ENCODE results near the gene FSTL4. TPM values are rescaled to one million over a fixed set of nuclear protein-coding genes. Genes with fewer than 3 reads are reported as not detected.

The FSTL4 gene
- total RNA-seq, 1 donor from 2014 or later: 0.21 TPM

GRCh38 chr5:133340002-133340755 is 272.2 kb downstream of the FSTL4 start:
- Mint-ChIP-seq H3K36me3 (ENCODE audit: low read depth, unreplicated experiment) (no peaks in the 10 kb centered on the region), H3K4me3 (ENCODE audit: unreplicated experiment) (no peak overlapping the region), H3K4me1 (ENCODE audit: unreplicated experiment) (peaks cover 15% of the 10 kb centered on the region), H3K27me3 (ENCODE audit: unreplicated experiment) (peaks cover 8% of the 10 kb centered on the region), H3K27ac (ENCODE audit: unreplicated experiment) (no peak overlapping the region), H3K9me3 (ENCODE audit: unreplicated experiment) (no peaks in the 10 kb centered on the region)
- DNase-seq (ENCODE audit: low spot score): no peak
- no peak for TF ChIP-seq CTCF (IDR thresholded peaks at IDR 0.05; ENCODE audit: unreplicated experiment)

- Mint-ChIP-seq H3K4me3 (ENCODE audit: unreplicated experiment) (no peak overlapping the region), H3K4me1 (ENCODE audit: unreplicated experiment) (peaks cover 15% of the 10 kb centered on the region), H3K9me3 (ENCODE audit: unreplicated experiment) (no peaks in the 10 kb centered on the region), H3K27ac (ENCODE audit: unreplicated experiment) (no peak overlapping the region), H3K36me3 (ENCODE audit: low read depth, unreplicated experiment) (peaks cover 3% of the 10 kb centered on the region), H3K27me3 (ENCODE audit: unreplicated experiment) (peaks cover 12% of the 10 kb centered on the region)
- no peak for TF ChIP-seq CTCF (IDR thresholded peaks at IDR 0.05; ENCODE audit: unreplicated experiment)
- DNase-seq (ENCODE audit: low spot score): no peak
Measured at GRCh38 chr5:133338504-133339355, 273.6 kb downstream of the FSTL4 start.

GRCh38 chr5:133337795-133338445 is 274.4 kb downstream of the FSTL4 start:
- Mint-ChIP-seq H3K36me3 (ENCODE audit: low read depth, unreplicated experiment) (peaks cover 3% of the 10 kb centered on the region), H3K27me3 (ENCODE audit: unreplicated experiment) (peaks cover 13% of the 10 kb centered on the region), H3K4me3 (ENCODE audit: unreplicated experiment) (no peak overlapping the region), H3K9me3 (ENCODE audit: unreplicated experiment) (no peaks in the 10 kb centered on the region), H3K4me1 (ENCODE audit: unreplicated experiment) (peaks cover 15% of the 10 kb centered on the region), H3K27ac (ENCODE audit: unreplicated experiment) (no peak overlapping the region)
- no peak for TF ChIP-seq CTCF (IDR thresholded peaks at IDR 0.05; ENCODE audit: unreplicated experiment)
- DNase-seq (ENCODE audit: low spot score): no peak

GRCh38 chr5:133336969-133337410 is 275.4 kb downstream of the FSTL4 start:
- H3K36me3 Mint-ChIP-seq (ENCODE audit: low read depth, unreplicated experiment): peaks cover 3% of the 10 kb centered on the region
- no peak overlapping the region for H3K4me3 Mint-ChIP-seq (ENCODE audit: unreplicated experiment)
- no peaks in the 10 kb centered on the region for H3K9me3 Mint-ChIP-seq (ENCODE audit: unreplicated experiment)
- H3K4me1 Mint-ChIP-seq (ENCODE audit: unreplicated experiment): peaks cover 8% of the 10 kb centered on the region
- no peak for DNase-seq (ENCODE audit: low spot score)
- H3K27ac Mint-ChIP-seq (ENCODE audit: unreplicated experiment): no peak overlapping the region
- no peak for TF ChIP-seq CTCF (IDR thresholded peaks at IDR 0.05; ENCODE audit: unreplicated experiment)
- peaks cover 13% of the 10 kb centered on the region for H3K27me3 Mint-ChIP-seq (ENCODE audit: unreplicated experiment)
